ENCODE data around the gene MAST4.

Gene MAST4

GRCh38 chr5:67058998-67059743, 463.0 kb downstream of the MAST4 start:
- no peak for DNase-seq

- no peak for DNase-seq
These were observed 463.7 kb downstream of the MAST4 start for GRCh38 chr5:67059744-67060490.

GRCh38 chr5:67061511-67061910, 465.3 kb downstream of the MAST4 start:
- DNase-seq, result no peak

- DNase-seq, result no peak
These were observed 466.9 kb downstream of the MAST4 start for GRCh38 chr5:67063055-67063454.

GRCh38 chr5:67063791-67064190, 467.6 kb downstream of the MAST4 start:
- no peak for DNase-seq

GRCh38 chr5:67065237-67065636, 469.0 kb downstream of the MAST4 start:
- no peak for DNase-seq

GRCh38 chr5:67065696-67066095, 469.5 kb downstream of the MAST4 start:
- DNase-seq, result no peak

- no peak for DNase-seq
These were observed 470.6 kb downstream of the MAST4 start for GRCh38 chr5:67066815-67067214.

GRCh38 chr5:67073045-67073680, 477.0 kb downstream of the MAST4 start:
- DNase-seq, result no peak

GRCh38 chr5:67077296-67077695, 481.1 kb downstream of the MAST4 start:
- no peak for DNase-seq

- no peak for DNase-seq
These were observed 485.1 kb downstream of the MAST4 start for GRCh38 chr5:67081261-67081660.

GRCh38 chr5:67082941-67083340, 486.7 kb downstream of the MAST4 start:
- DNase-seq, result no peak

GRCh38 chr5:67085616-67086015, 489.4 kb downstream of the MAST4 start:
- no peak for DNase-seq

GRCh38 chr5:67089200-67089725, 493.1 kb downstream of the MAST4 start:
- DNase-seq, result no peak

- no peak for DNase-seq
These were observed 493.8 kb downstream of the MAST4 start for GRCh38 chr5:67090040-67090439.

- DNase-seq, result no peak
These were observed 494.4 kb downstream of the MAST4 start for GRCh38 chr5:67090593-67090992.

GRCh38 chr5:67092535-67092934, 496.3 kb downstream of the MAST4 start:
- no peak for DNase-seq

- no peak for DNase-seq
These were observed 497.1 kb downstream of the MAST4 start for GRCh38 chr5:67093279-67093678.

- DNase-seq, result no peak
These were observed 498.5 kb downstream of the MAST4 start for GRCh38 chr5:67094476-67095300.

- no peak for DNase-seq
These were observed 499.4 kb downstream of the MAST4 start for GRCh38 chr5:67095346-67096171.

- DNase-seq, result no peak
These were observed 502.5 kb downstream of the MAST4 start for GRCh38 chr5:67098656-67099055.

- no peak for DNase-seq
These were observed 504.1 kb downstream of the MAST4 start for GRCh38 chr5:67100301-67100700.

All from stimulated activated CD4-positive, alpha-beta T cell treated with anti-CD3 and anti-CD28 coated beads, Interleukin-12 subunit alpha, Interleukin-12 subunit beta, amount 100 ng/mL, for 4 hours (primary cell).